Measurements from ENCODE around the gene HMX1.

HMX1 gene

DNA sequence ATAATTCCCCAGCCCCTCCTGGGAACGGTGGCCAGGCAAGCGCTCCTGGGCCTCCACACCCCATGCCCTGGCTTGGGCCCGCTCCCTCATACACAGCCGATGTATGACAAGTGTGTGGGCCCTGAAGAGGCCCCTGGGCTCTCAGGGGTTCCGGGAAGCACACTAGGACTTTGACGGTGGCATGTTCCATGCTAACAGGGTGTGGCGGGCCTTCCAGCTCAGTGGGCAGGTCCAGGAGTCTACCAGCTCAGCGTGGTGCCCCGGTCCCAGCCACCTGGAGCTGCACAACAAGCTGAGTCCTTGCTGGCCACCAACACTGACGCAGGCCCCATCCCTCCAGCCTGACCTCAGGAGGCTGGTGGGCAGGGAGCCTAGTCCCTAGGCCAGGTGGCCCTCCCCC, 24.4 kb upstream of the HMX1 start:
- TF ChIP-seq, protein P1, sequence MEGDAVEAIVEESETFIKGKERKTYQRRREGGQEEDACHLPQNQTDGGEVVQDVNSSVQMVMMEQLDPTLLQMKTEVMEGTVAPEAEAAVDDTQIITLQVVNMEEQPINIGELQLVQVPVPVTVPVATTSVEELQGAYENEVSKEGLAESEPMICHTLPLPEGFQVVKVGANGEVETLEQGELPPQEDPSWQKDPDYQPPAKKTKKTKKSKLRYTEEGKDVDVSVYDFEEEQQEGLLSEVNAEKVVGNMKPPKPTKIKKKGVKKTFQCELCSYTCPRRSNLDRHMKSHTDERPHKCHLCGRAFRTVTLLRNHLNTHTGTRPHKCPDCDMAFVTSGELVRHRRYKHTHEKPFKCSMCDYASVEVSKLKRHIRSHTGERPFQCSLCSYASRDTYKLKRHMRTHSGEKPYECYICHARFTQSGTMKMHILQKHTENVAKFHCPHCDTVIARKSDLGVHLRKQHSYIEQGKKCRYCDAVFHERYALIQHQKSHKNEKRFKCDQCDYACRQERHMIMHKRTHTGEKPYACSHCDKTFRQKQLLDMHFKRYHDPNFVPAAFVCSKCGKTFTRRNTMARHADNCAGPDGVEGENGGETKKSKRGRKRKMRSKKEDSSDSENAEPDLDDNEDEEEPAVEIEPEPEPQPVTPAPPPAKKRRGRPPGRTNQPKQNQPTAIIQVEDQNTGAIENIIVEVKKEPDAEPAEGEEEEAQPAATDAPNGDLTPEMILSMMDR (conservative IDR thresholded peaks at IDR 0.05; ENCODE audit: low read depth, low read length), result no peak
- DNase-seq (ENCODE audit: low read depth), result no peak
- H3K4me3 ChIP-seq (ENCODE audit: low read length), result no peak overlapping the region

DNA sequence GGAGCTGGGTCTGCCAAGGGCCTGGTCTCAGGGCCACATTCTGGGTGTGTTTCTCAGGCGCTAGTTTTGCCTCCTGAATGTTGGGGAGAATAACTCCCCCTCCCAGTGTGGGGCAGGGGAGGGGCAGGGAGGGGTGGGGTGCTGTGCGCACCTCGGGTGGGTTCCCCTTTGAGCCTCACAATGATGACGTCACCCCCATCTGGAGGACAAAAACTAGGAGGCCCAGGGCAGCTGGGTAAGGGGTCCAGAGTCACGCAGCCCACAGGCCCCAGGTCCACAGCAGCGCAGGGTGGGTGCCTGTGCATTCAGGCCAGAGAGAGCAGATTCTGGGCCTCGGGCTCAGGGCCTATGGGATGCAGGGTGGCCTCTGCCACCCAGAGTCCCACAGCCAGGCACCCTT, 23.7 kb upstream of the HMX1 start:
- TF ChIP-seq, protein P1 (conservative IDR thresholded peaks at IDR 0.05; ENCODE audit: low read depth, low read length), result no peak
- DNase-seq (ENCODE audit: low read depth), result no peak
- no peak overlapping the region for H3K4me3 ChIP-seq (ENCODE audit: low read length)

DNA sequence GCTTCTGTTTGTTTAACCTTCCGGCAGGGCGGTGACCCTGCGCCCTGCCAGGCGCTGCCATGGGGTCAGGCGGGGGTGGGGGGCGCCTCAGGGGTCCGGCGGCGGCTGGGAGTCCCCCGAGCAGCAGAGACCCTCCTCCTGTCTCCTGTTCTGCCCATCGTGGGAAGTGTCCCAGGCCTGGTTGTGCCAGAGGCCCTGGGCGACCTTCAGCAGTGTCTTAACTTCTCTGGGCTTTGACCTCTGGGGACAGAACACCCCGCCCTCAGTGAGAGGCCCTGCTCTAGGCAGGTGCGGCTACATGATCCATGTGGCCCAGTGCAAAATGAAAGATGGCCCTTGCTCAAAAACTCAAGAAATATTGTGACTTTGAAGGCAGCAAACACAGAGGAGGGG, 22.8 kb upstream of the HMX1 start:
- H3K4me3 ChIP-seq (ENCODE audit: low read length), result no peak overlapping the region
- DNase-seq (ENCODE audit: low read depth), result no peak
- TF ChIP-seq, protein P1 (conservative IDR thresholded peaks at IDR 0.05; ENCODE audit: low read depth, low read length), result no peak

DNA sequence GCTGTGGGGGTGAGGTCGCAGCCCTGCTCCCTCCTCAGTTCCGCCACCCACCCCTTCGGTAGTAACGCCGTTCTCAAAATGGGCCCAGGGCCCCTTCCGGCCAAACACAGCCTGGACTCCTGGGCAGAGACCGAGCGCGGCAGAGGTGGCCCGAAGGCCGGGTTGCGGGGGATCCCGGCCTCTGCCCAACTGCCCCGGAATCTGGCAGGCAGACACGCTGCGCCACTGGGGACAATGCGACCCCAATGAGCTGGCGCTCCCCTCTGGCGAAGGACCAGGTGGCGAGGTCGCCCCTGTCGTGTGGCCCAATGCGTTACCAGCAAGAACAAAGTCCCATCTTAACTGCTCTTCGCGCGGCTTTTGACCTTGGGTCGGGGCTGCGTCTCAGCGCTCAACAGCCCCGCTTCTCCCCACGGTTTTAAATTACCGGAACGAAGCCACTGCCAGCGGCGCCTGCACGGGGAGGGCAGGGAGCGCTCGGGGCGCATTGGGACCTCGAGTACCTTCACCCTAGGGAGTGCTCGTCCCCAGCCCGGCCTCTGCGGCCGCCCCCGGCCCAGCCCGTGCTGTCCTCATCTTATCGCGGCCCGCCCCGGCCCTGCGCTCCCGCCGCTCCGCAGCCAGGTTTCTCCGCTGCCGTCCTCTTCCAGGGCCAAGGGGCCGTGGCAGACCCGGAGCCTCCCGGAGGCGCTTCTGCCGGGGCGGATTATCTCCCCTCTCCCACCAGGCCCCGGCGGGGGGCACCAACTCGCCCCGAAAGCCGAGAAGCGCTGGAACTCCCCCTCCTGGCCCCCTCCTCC, 22.2 kb upstream of the HMX1 start:
- TF ChIP-seq, protein P1 (conservative IDR thresholded peaks at IDR 0.05; ENCODE audit: low read depth, low read length), result no peak
- H3K4me3 ChIP-seq (ENCODE audit: low read length), result no peak overlapping the region
- no peak for DNase-seq (ENCODE audit: low read depth)

DNA sequence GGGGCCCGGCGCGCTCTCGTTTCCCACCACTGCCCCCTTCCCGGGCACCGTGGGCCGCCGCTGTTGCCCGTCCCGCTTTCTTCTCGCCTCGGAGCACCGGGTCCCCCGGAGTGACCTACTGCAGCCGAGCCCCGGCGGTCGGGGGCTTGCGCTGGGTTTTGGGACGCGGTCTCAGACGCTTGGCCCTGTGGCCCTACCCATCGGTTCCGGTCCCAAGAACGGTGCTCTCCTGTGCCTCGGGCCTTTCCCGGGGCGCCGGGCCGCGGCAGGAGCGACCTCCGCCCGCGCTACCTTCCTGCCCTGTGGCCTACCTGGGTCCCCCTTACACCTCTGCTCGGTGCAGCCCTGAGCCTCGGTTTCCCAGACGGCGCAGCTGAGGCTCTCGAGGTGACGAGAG, 21.6 kb upstream of the HMX1 start:
- H3K4me3 ChIP-seq (ENCODE audit: low read length), result no peak overlapping the region
- TF ChIP-seq, protein P1 (conservative IDR thresholded peaks at IDR 0.05; ENCODE audit: low read depth, low read length), result no peak
- DNase-seq (ENCODE audit: low read depth), result no peak

DNA sequence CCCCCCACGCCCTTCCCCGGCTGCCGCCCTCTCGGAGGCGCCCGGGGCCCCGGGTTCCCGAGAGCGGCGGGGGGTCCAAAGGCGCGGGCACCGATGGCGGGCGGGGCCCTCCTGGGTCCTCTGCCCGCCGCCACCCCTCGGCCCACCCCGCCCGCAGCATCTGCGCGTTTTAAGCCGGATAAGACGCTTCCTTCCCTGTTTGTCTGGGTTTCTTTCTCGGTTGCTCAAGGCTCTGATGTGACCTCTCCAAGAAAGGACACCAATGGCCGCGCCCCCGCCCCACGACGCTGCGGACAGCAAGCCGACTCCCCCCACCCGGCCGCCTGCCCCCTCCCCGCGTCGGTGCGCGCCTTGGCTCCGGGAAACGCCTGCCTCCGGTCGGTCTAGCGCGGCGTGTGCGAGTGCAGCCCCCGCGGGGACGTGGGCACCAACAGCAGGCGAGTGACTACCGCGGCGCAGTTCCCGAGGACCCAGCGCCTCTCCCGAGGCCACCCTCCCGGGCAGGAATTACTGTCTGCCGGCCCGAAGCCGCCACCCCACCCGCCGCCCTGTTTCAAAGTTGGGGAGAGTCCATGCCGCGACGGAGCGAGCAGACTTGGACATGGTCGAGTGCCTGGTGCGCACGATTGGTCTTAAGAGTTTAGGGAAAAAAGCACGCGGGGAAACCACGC, 21.1 kb upstream of the HMX1 start:
- no peak for DNase-seq (ENCODE audit: low read depth)
- H3K4me3 ChIP-seq (ENCODE audit: low read length), result no peak overlapping the region
- TF ChIP-seq, protein P1 (conservative IDR thresholded peaks at IDR 0.05; ENCODE audit: low read depth, low read length), result no peak

Data from retinal pigment epithelial cell (primary cell).